GM23338 (cell line): ENCODE measurements around the gene CLCN1. TPM values are rescaled to one million over a fixed set of nuclear protein-coding genes. Genes with fewer than 3 reads are reported as not detected.

Experiments used
- ATAC-seq: fragments of 200-7000 bp; cut with Tn5 transposase; 3 replicates; pipeline ENCODE4 v1.9.1; 2020
- DNase-seq: peaks from one replicate; pipeline ENCODE4 v3.0.0-alpha.2; 2015; ENCODE audit warnings: low spot score
- H2AFZ ChIP-seq: fragments of 200-600 bp; sonication (generic); 2 replicates; pipeline ENCODE4 v1.8.0; 2016; ENCODE audit warnings: antibody characterized with exemption, mild to moderate bottlenecking, moderate library complexity
- H3F3A ChIP-seq: fragments of 200-600 bp; sonication (generic); replicated peaks from 2 replicates; pipeline ENCODE4 v1.8.0; 2017; ENCODE audit warnings: antibody characterized with exemption, mixed run types, low read depth
- H3K27ac ChIP-seq: fragments of 200-600 bp; sonication (generic); 2 replicates; pipeline ENCODE4 v1.6.1; 2016; ENCODE audit warnings: low read depth
- H3K27me3 ChIP-seq: fragments of 200-600 bp; sonication (generic); 2 replicates; pipeline ENCODE4 v1.8.0; 2016; ENCODE audit warnings: mild to moderate bottlenecking, mixed run types, moderate library complexity; ENCODE audit not compliant: insufficient read depth
- H3K36me3 ChIP-seq: fragments of 200-600 bp; sonication (generic); 2 replicates; pipeline ENCODE4 v1.8.0; 2016; ENCODE audit warnings: mild to moderate bottlenecking; ENCODE audit not compliant: insufficient read depth
- H3K4me1 ChIP-seq: fragments of 200-600 bp; sonication (generic); 2 replicates; pipeline ENCODE4 v1.8.0; 2016; ENCODE audit warnings: mild to moderate bottlenecking, moderate library complexity; ENCODE audit not compliant: insufficient read depth
- H3K4me2 ChIP-seq: fragments of 200-600 bp; sonication (generic); 2 replicates; pipeline ENCODE4 v1.7.1; 2017; ENCODE audit warnings: mixed run types
- H3K4me3 ChIP-seq: fragments of 200-600 bp; sonication (generic); 2 replicates; pipeline ENCODE4 v1.6.1; 2016; ENCODE audit warnings: mixed run types
- H3K79me2 ChIP-seq: fragments of 200-600 bp; sonication (generic); replicated peaks from 2 replicates; pipeline ENCODE4 v1.8.0; 2017; ENCODE audit warnings: mild to moderate bottlenecking; ENCODE audit not compliant: insufficient read depth
- H3K9me2 ChIP-seq: fragments of 200-600 bp; sonication (generic); 2 replicates; pipeline ENCODE4 v1.8.0; 2017; ENCODE audit not compliant: insufficient read depth
- H4K20me1 ChIP-seq: fragments of 200-600 bp; sonication (generic); replicated peaks from 2 replicates; pipeline ENCODE4 v1.8.0; 2017; ENCODE audit warnings: mild to moderate bottlenecking; ENCODE audit not compliant: insufficient read depth
- H3K27ac Mint-ChIP-seq: 2 replicates; pipeline ENCODE4 v1.8.0; 2020; ENCODE audit warnings: inconsistent platforms, mild to moderate bottlenecking, moderate library complexity, mixed read lengths
- H3K27me3 Mint-ChIP-seq: 3 replicates; pipeline ENCODE4 v1.8.0; 2022; ENCODE audit warnings: low read depth, mild to moderate bottlenecking, moderate library complexity, mixed read lengths, inconsistent platforms; ENCODE audit not compliant: insufficient read depth, poor library complexity
- H3K36me3 Mint-ChIP-seq: 3 replicates; pipeline ENCODE4 v1.8.0; 2021; ENCODE audit warnings: low read depth, mild to moderate bottlenecking, inconsistent platforms, moderate library complexity, mixed read lengths
- H3K4me1 Mint-ChIP-seq: 3 replicates; pipeline ENCODE4 v1.8.0; 2020; ENCODE audit warnings: mild to moderate bottlenecking, inconsistent platforms, mixed read lengths
- H3K4me3 Mint-ChIP-seq: 3 replicates; pipeline ENCODE4 v1.8.0; 2021; ENCODE audit warnings: moderate library complexity, mild to moderate bottlenecking, inconsistent platforms, mixed read lengths
- H3K9me3 Mint-ChIP-seq: 3 replicates; pipeline ENCODE4 v1.8.0; 2020; ENCODE audit warnings: moderate library complexity, mild to moderate bottlenecking, inconsistent platforms, mixed read lengths
- CREB1 ChIP-seq: fragments of 250-450 bp; sonication (Bioruptor Pico); IDR thresholded peaks from 2 replicates; pipeline ENCODE4 v1.5.0; 2020; ENCODE audit warnings: low read depth, mild to moderate bottlenecking, moderate library complexity
- EZH2 ChIP-seq: fragments of 200-600 bp; sonication (generic); IDR thresholded peaks from one replicate; pipeline ENCODE4 v1.8.0; 2017; ENCODE audit warnings: antibody characterized with exemption, mild to moderate bottlenecking, low read depth; ENCODE audit not compliant: unreplicated experiment
- EZH2phosphoT487 ChIP-seq: fragments of 200-600 bp; sonication (generic); IDR thresholded peaks from one replicate; pipeline ENCODE4 v1.8.1; 2018; ENCODE audit warnings: antibody characterized with exemption; ENCODE audit not compliant: unreplicated experiment
- NANOG ChIP-seq: IDR thresholded peaks from 2 replicates; pipeline ENCODE4 v1.6.1; 2016; ENCODE audit warnings: antibody characterized with exemption, borderline replicate concordance
- POLR2AphosphoS5 ChIP-seq: IDR thresholded peaks from 2 replicates; pipeline ENCODE4 v1.6.1; 2016; ENCODE audit warnings: antibody characterized with exemption, low read depth
- STAT1 ChIP-seq: IDR thresholded peaks from one replicate; pipeline ENCODE4 v1.6.1; 2016; ENCODE audit warnings: antibody characterized with exemption; ENCODE audit not compliant: unreplicated experiment
- ZNF114 ChIP-seq: fragments of 250-450 bp; sonication (Bioruptor Pico); IDR thresholded peaks from 2 replicates; pipeline ENCODE4 v1.5.0; 2020; ENCODE audit warnings: mild to moderate bottlenecking, moderate library complexity
- ZNF331 ChIP-seq: fragments of 250-450 bp; sonication (Bioruptor Pico); IDR thresholded peaks from 2 replicates; pipeline ENCODE4 v1.5.0; 2020; ENCODE audit warnings: low read depth, mild to moderate bottlenecking, moderate library complexity
- polyA plus RNA-seq: library from polyadenylated mRNA; unstranded; fragments of >200 nt; fragmentation: Nextera tagmentation; extraction: Ambion mirVana; gene quantifications from 2 replicates; pipeline ENCODE4 v1.2.1, GENCODE V29; 2016
- total RNA-seq: library from RNA; depleted of rRNA; stranded (reverse); fragments of >200 nt; shearing (Covaris generic); gene quantifications from 2 replicates; pipeline ENCODE4 v1.2.3, GENCODE V29; 2014
- TF ChIP-seq, protein P1 (sequence below), 2 experiments: fragments of 200-600 bp in 1 of 2; sonication (generic) in 1 of 2; conservative IDR thresholded peaks; 2 replicates each; pipeline versions ENCODE4 v1.5.1 to v1.6.1; 2016 to 2017; ENCODE audit warnings: antibody characterized with exemption in 2 of 2, low read depth in 2 of 2, mild to moderate bottlenecking in 2 of 2, moderate library complexity in 1 of 2
- TF ChIP-seq, protein P2 (sequence below): fragments of 250-450 bp; sonication (Bioruptor Pico); IDR thresholded peaks from 2 replicates; pipeline ENCODE4 v1.5.0; 2020; ENCODE audit warnings: mild to moderate bottlenecking, moderate library complexity
- TF ChIP-seq, protein P3 (sequence below): IDR thresholded peaks from 2 replicates; pipeline ENCODE4 v1.6.1; 2016; ENCODE audit warnings: antibody characterized with exemption

Gene CLCN1
- total and polyA plus RNA-seq, 2 experiments from 2014 or later: 0.38 to 0.48 TPM

DNA sequence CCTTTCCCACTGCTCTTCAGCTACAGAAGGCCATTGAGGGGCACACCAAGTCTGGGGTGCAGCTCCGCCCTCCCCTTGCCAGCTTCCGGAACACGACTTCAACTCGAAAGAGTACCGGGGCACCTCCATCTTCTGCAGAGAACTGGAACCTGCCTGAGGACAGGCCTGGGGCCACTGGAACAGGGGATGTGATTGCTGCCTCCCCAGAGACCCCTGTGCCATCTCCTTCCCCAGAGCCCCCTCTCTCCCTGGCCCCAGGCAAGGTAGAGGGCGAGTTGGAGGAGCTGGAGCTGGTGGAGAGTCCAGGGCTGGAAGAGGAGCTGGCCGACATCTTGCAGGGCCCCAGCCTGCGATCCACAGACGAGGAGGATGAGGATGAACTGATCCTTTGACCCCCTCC is 35.7 kb downstream of the CLCN1 start (continued):
- TF ChIP-seq ZNF331 (CRISPR knock-in tag): no peak
- no peak for TF ChIP-seq STAT1
- TF ChIP-seq CREB1: no peak
- no peak for TF ChIP-seq EZH2
- TF ChIP-seq, protein P1, sequence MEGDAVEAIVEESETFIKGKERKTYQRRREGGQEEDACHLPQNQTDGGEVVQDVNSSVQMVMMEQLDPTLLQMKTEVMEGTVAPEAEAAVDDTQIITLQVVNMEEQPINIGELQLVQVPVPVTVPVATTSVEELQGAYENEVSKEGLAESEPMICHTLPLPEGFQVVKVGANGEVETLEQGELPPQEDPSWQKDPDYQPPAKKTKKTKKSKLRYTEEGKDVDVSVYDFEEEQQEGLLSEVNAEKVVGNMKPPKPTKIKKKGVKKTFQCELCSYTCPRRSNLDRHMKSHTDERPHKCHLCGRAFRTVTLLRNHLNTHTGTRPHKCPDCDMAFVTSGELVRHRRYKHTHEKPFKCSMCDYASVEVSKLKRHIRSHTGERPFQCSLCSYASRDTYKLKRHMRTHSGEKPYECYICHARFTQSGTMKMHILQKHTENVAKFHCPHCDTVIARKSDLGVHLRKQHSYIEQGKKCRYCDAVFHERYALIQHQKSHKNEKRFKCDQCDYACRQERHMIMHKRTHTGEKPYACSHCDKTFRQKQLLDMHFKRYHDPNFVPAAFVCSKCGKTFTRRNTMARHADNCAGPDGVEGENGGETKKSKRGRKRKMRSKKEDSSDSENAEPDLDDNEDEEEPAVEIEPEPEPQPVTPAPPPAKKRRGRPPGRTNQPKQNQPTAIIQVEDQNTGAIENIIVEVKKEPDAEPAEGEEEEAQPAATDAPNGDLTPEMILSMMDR (conservative IDR thresholded peaks at IDR 0.05; ENCODE audit: low read depth in 2 of 2): no peak
- no peak for TF ChIP-seq ZNF114 (CRISPR knock-in tag)
- TF ChIP-seq EZH2phosphoT487: no peak

DNA sequence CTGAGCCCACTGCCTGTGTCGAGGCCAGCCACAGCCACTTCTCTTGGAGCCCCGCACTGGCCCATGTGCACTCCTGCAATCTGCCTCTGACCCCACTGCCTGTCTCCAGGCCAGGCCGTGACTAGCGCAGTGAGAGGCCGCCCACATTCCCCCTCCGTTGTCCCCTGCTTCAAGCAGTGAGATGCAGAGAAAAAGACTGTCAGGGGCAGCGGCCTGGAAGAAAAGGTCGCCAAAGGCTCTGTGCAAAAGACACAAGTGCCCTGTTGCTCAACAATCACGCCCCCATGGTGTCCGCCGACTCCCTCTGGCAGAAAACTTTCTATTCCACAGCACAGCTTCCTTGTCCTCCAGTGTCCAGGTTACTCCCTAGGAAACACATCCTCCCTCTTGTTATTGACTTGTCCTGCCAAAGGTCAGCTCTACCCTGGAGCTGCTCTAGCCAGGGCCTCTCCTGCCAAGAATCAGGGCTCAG is 36.7 kb downstream of the CLCN1 start:
- no peak overlapping the region for H3K27ac ChIP-seq
- no peaks in the 10 kb centered on the region for H4K20me1 ChIP-seq
- H3K36me3 ChIP-seq: peaks cover 1% of the 10 kb centered on the region
- no peaks in the 10 kb centered on the region; the same call in 1 of the 2 replicates for H3K27me3 ChIP-seq
- Mint-ChIP-seq H3K27ac (no peak overlapping the region), H3K27me3 (peaks cover 18% of the 10 kb centered on the region), H3K36me3 (peaks cover 34% of the 10 kb centered on the region), H3K9me3 (no peaks in the 10 kb centered on the region; the same call in 2 of the 3 replicates), H3K4me1 (peaks cover 34% of the 10 kb centered on the region), H3K4me3 (no peak overlapping the region; the same call in 2 of the 3 replicates)
- no peak overlapping the region for H3K4me2 ChIP-seq
- no peaks in the 10 kb centered on the region for H3K9me2 ChIP-seq
- no peak overlapping the region for H2AFZ ChIP-seq
- no peaks in the 10 kb centered on the region for H3F3A ChIP-seq
- no peaks in the 10 kb centered on the region; the same call in 1 of the 2 replicates for H3K4me1 ChIP-seq
- no peak overlapping the region for H3K4me3 ChIP-seq
- no peaks in the 10 kb centered on the region for H3K79me2 ChIP-seq
- ATAC-seq (peak; percentile 40), DNase-seq (no peak)
- TF ChIP-seq STAT1 (no peak), NANOG (no peak), CREB1 (no peak), EZH2 (no peak), EZH2phosphoT487 (no peak), POLR2AphosphoS5 (no peak; the same call in 1 of the 2 replicates)
- TF ChIP-seq, protein P1 (conservative IDR thresholded peaks at IDR 0.05; ENCODE audit: low read depth in 2 of 2): no peak
- TF ChIP-seq, protein P2, sequence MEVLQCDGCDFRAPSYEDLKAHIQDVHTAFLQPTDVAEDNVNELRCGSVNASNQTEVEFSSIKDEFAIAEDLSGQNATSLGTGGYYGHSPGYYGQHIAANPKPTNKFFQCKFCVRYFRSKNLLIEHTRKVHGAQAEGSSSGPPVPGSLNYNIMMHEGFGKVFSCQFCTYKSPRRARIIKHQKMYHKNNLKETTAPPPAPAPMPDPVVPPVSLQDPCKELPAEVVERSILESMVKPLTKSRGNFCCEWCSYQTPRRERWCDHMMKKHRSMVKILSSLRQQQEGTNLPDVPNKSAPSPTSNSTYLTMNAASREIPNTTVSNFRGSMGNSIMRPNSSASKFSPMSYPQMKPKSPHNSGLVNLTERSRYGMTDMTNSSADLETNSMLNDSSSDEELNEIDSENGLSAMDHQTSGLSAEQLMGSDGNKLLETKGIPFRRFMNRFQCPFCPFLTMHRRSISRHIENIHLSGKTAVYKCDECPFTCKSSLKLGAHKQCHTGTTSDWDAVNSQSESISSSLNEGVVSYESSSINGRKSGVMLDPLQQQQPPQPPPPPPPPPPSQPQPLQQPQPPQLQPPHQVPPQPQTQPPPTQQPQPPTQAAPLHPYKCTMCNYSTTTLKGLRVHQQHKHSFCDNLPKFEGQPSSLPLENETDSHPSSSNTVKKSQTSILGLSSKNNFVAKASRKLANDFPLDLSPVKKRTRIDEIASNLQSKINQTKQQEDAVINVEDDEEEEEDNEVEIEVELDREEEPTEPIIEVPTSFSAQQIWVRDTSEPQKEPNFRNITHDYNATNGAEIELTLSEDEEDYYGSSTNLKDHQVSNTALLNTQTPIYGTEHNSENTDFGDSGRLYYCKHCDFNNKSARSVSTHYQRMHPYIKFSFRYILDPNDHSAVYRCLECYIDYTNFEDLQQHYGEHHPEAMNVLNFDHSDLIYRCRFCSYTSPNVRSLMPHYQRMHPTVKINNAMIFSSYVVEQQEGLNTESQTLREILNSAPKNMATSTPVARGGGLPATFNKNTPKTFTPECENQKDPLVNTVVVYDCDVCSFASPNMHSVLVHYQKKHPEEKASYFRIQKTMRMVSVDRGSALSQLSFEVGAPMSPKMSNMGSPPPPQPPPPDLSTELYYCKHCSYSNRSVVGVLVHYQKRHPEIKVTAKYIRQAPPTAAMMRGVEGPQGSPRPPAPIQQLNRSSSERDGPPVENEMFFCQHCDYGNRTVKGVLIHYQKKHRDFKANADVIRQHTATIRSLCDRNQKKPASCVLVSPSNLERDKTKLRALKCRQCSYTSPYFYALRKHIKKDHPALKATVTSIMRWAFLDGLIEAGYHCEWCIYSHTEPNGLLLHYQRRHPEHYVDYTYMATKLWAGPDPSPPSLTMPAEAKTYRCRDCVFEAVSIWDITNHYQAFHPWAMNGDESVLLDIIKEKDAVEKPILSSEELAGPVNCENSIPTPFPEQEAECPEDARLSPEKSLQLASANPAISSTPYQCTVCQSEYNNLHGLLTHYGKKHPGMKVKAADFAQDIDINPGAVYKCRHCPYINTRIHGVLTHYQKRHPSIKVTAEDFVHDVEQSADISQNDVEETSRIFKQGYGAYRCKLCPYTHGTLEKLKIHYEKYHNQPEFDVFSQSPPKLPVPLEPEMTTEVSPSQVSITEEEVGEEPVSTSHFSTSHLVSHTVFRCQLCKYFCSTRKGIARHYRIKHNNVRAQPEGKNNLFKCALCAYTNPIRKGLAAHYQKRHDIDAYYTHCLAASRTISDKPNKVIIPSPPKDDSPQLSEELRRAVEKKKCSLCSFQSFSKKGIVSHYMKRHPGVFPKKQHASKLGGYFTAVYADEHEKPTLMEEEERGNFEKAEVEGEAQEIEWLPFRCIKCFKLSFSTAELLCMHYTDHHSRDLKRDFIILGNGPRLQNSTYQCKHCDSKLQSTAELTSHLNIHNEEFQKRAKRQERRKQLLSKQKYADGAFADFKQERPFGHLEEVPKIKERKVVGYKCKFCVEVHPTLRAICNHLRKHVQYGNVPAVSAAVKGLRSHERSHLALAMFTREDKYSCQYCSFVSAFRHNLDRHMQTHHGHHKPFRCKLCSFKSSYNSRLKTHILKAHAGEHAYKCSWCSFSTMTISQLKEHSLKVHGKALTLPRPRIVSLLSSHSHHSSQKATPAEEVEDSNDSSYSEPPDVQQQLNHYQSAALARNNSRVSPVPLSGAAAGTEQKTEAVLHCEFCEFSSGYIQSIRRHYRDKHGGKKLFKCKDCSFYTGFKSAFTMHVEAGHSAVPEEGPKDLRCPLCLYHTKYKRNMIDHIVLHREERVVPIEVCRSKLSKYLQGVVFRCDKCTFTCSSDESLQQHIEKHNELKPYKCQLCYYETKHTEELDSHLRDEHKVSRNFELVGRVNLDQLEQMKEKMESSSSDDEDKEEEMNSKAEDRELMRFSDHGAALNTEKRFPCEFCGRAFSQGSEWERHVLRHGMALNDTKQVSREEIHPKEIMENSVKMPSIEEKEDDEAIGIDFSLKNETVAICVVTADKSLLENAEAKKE (CRISPR knock-in tag): no peak
- TF ChIP-seq, protein P3, sequence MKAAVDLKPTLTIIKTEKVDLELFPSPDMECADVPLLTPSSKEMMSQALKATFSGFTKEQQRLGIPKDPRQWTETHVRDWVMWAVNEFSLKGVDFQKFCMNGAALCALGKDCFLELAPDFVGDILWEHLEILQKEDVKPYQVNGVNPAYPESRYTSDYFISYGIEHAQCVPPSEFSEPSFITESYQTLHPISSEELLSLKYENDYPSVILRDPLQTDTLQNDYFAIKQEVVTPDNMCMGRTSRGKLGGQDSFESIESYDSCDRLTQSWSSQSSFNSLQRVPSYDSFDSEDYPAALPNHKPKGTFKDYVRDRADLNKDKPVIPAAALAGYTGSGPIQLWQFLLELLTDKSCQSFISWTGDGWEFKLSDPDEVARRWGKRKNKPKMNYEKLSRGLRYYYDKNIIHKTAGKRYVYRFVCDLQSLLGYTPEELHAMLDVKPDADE: no peak
